Islet precursor cell (in vitro differentiated cells): ENCODE measurements around the gene HAGHL.
A peak's percentile ranks its signal among the peaks of the same experiment; 100 is the strongest.
"Not testable (repeated sequence)": the region's sequence is repeated elsewhere in the genome, so short reads cannot be mapped to it uniquely, and the experiment has no call there.

ENCODE experiments used
- DNase-seq: peaks from one replicate; pipeline ENCODE4 v3.0.0-alpha.2; 2018

The HAGHL gene

GRCh38 chr16:689175-689897 is 37.6 kb upstream of the HAGHL start:
- DNase-seq, result no peak

GRCh38 chr16:691242-691641 is 35.7 kb upstream of the HAGHL start:
- DNase-seq, result not testable (repeated sequence)

- no peak for DNase-seq
These were observed 34.4 kb upstream of the HAGHL start for GRCh38 chr16:692356-693108.

- DNase-seq, result no peak
These were observed 33.5 kb upstream of the HAGHL start for GRCh38 chr16:693364-693763.

GRCh38 chr16:693766-694165 is 33.1 kb upstream of the HAGHL start:
- no peak for DNase-seq

- DNase-seq, result no peak
These were observed 32.6 kb upstream of the HAGHL start for GRCh38 chr16:694187-694862.

- DNase-seq, result no peak
These were observed 32.0 kb upstream of the HAGHL start for GRCh38 chr16:694863-695354.

- no peak for DNase-seq
These were observed 31.4 kb upstream of the HAGHL start for GRCh38 chr16:695355-696089.

- DNase-seq, result no peak
These were observed 27.8 kb upstream of the HAGHL start for GRCh38 chr16:698911-699671.

- peak; percentile 75 for DNase-seq
These were observed 26.0 kb upstream of the HAGHL start for GRCh38 chr16:700684-701584.

GRCh38 chr16:702341-702740 is 24.6 kb upstream of the HAGHL start:
- no peak for DNase-seq

GRCh38 chr16:703406-703805 is 23.5 kb upstream of the HAGHL start:
- no peak for DNase-seq

GRCh38 chr16:704047-704446 is 22.9 kb upstream of the HAGHL start:
- DNase-seq, result no peak

GRCh38 chr16:704552-705380 is 22.1 kb upstream of the HAGHL start:
- DNase-seq, result no peak

- DNase-seq, result no peak
These were observed 21.3 kb upstream of the HAGHL start, which contains the start of gene FBXL16 for GRCh38 chr16:705431-706188. FBXL16 (minus strand) TSS chr16:705801; CDS start chr16:697405, 8,396 bp downstream.

- no peak for DNase-seq
These were observed 20.5 kb upstream of the HAGHL start for GRCh38 chr16:706189-707061.

- no peak for DNase-seq
These were observed 19.8 kb upstream of the HAGHL start for GRCh38 chr16:707062-707538.

- DNase-seq, result no peak
These were observed 18.9 kb upstream of the HAGHL start for GRCh38 chr16:708019-708418.
